Left ventricle myocardium inferior (tissue), 1 donor: Measurements from ENCODE around the gene GGT1. TPM values are rescaled to one million over a fixed set of nuclear protein-coding genes. Genes with fewer than 3 reads are reported as not detected.
A peak's percentile ranks its signal among the peaks of the same experiment; 100 is the strongest.
"Not testable (repeated sequence)": the region's sequence is repeated elsewhere in the genome, so short reads cannot be mapped to it uniquely, and the experiment has no call there.

Experiments
- DNase-seq: peaks from one replicate; pipeline ENCODE4 v3.0.0-alpha.2; 2020
- H3K27ac ChIP-seq: fragments of 200-600 bp; replicated peaks from 2 replicates; pipeline ENCODE4 v1.8.0; 2021
- H3K27me3 ChIP-seq: fragments of 200-600 bp; 2 replicates; pipeline ENCODE4 v1.8.0; 2021; ENCODE audit warnings: low read depth
- H3K36me3 ChIP-seq: fragments of 200-600 bp; 2 replicates; pipeline ENCODE4 v1.8.0; 2021
- H3K4me1 ChIP-seq: fragments of 200-600 bp; 2 replicates; pipeline ENCODE4 v1.8.0; 2021
- H3K4me3 ChIP-seq: fragments of 200-600 bp; 2 replicates; pipeline ENCODE4 v1.8.0; 2021; ENCODE audit warnings: mild to moderate bottlenecking, moderate library complexity
- H3K9me3 ChIP-seq: fragments of 200-600 bp; replicated peaks from 2 replicates; pipeline ENCODE4 v1.8.0; 2021
- intact Hi-C: fragments of 100-400 bp; cut with micrococcal nuclease; formaldehyde crosslinking; loops from one replicate; pipeline ENCODE4 v1.11.0; 2022
- total RNA-seq: library from RNA; stranded (reverse); fragmentation: NEBNext Ultra II Directional; extraction: Animal tissue kit (Norgen Biotek cat#: 25700); gene quantifications from one replicate; pipeline ENCODE4 v1.2.1, GENCODE V29; 2021
- TF ChIP-seq, protein P1 (sequence below): fragments of 200-600 bp; IDR thresholded peaks from 2 replicates; pipeline ENCODE4 v1.8.0; 2021; ENCODE audit warnings: antibody characterized with exemption, mild to moderate bottlenecking, borderline replicate concordance
- donor health status: DM: no; HTN: yes; CAD: no; lungs with severe emphysema.

The GGT1 gene
- total RNA-seq, 1 donor from 2014 or later, result 1.1 TPM

DNA sequence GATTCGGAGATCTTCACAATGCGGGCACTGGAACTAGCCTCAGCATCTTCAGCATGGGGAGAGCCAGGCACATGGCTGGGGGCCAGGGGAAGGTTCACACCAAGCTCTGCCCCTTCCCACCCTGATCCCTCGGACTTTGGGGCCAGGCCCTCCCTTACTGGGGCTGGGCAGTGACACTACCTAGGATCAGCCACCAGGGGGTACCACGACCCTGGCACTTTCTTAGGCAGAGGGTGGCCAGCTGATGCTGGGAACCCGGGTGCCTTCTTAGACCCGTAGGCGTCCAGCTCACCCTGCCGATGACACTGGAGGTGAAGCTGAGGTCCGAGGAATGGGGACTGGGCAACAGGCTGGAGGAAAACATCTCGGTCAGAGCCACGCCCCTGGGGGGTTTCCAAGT lies 26.1 kb downstream of the GGT1 start:
- H3K4me1 ChIP-seq, H3K4me3 ChIP-seq, intact Hi-C loops, H3K36me3 ChIP-seq, H3K27ac ChIP-seq, H3K27me3 ChIP-seq, H3K9me3 ChIP-seq, DNase-seq: not testable (repeated sequence)
- TF ChIP-seq, protein P1, sequence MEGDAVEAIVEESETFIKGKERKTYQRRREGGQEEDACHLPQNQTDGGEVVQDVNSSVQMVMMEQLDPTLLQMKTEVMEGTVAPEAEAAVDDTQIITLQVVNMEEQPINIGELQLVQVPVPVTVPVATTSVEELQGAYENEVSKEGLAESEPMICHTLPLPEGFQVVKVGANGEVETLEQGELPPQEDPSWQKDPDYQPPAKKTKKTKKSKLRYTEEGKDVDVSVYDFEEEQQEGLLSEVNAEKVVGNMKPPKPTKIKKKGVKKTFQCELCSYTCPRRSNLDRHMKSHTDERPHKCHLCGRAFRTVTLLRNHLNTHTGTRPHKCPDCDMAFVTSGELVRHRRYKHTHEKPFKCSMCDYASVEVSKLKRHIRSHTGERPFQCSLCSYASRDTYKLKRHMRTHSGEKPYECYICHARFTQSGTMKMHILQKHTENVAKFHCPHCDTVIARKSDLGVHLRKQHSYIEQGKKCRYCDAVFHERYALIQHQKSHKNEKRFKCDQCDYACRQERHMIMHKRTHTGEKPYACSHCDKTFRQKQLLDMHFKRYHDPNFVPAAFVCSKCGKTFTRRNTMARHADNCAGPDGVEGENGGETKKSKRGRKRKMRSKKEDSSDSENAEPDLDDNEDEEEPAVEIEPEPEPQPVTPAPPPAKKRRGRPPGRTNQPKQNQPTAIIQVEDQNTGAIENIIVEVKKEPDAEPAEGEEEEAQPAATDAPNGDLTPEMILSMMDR, result peak; percentile 49

DNA sequence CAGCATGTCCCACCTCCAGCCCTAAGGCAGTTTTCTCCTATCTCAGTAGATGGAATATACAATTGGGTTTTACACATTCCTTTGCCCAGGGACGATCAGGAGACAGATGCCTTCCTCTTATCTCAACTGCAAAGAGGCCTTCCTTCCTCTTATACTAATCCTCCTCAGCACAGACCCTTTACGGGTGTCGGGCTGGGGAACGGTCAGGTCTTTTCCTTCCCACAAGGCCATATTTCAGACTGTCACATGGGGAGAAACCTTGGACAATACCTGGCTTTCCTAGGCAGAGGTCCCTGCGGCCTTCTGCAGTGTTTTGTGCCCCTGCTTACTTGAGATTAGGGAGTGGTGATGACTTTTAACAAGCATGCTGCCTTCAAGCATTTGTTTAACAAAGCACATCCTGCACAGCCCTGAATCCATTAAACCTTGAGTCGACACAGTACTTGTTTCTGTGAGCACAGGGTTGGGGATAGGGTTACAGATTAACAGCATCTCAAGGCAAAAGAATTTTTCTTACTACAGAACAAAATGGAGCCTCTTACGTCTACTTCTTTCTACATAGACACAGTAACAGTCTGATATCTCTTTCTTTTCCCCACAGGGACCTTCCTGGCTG lies 27.9 kb downstream of the GGT1 start:
- DNase-seq, H3K9me3 ChIP-seq, intact Hi-C loops, H3K4me1 ChIP-seq, H3K36me3 ChIP-seq, H3K27me3 ChIP-seq, H3K4me3 ChIP-seq: not testable (repeated sequence)
- H3K27ac ChIP-seq, result peak overlapping the region; percentile 19

DNA sequence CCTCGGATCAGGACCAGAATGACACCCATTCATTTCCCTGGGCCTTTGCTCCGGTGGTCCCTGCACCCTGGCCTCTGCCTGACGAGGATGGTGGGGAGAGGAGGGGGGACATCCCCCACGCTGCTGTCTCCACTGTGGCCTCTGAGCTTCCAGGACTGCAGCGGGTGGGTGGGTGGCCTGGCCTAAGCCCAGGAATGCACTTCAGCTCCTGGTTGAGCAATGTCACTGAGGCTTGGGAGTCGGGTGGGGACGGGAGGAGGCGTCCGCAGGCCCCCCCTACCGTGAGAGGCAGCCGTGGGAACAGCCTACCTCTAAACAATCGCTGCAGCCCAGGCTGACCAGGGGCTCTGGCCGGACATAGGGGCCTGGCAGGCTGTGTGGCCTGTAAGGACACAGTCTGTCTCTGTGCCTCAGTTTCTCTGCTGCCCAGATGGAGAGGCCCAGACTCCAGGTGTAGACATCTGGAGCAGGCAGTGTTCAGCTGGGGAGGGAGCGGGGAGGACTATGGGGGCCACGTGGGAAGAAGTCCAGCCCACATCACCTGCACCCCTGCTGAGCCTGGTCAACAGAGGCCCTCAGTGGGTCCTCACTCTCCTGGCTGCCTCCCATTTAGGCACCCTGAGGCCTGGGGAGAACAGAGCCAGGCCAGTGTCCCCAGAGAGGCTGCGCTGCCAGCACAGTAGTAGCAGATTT lies 28.6 kb downstream of the GGT1 start:
- H3K4me3 ChIP-seq, intact Hi-C loops, H3K27me3 ChIP-seq, H3K4me1 ChIP-seq, H3K9me3 ChIP-seq, H3K36me3 ChIP-seq: not testable (repeated sequence)
- peak overlapping the region; percentile 19 for H3K27ac ChIP-seq
- peak; percentile 31 for DNase-seq

DNA sequence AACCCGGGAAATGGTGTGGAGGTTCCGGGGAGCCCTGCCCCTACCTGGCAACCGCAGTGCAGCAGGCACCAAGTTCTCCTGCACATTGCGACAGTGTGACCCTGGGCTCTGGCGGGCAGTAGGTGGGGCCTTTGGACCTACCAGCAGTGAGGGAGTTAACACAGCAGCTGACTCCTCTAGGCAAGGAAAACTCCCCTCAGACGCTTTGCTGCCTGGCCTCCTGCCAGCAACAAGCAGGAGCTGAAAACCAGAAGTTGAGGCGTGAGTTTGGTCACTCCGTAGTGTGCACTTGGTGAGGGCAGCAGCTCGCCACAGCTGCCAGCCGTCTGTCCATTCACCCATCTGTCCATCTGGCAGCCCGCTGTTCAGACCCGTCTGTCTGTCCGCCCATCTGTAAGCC lies 29.6 kb downstream of the GGT1 start:
- DNase-seq, H3K36me3 ChIP-seq, H3K27ac ChIP-seq, H3K27me3 ChIP-seq, intact Hi-C loops, H3K9me3 ChIP-seq, H3K4me3 ChIP-seq, H3K4me1 ChIP-seq: not testable (repeated sequence)

DNA sequence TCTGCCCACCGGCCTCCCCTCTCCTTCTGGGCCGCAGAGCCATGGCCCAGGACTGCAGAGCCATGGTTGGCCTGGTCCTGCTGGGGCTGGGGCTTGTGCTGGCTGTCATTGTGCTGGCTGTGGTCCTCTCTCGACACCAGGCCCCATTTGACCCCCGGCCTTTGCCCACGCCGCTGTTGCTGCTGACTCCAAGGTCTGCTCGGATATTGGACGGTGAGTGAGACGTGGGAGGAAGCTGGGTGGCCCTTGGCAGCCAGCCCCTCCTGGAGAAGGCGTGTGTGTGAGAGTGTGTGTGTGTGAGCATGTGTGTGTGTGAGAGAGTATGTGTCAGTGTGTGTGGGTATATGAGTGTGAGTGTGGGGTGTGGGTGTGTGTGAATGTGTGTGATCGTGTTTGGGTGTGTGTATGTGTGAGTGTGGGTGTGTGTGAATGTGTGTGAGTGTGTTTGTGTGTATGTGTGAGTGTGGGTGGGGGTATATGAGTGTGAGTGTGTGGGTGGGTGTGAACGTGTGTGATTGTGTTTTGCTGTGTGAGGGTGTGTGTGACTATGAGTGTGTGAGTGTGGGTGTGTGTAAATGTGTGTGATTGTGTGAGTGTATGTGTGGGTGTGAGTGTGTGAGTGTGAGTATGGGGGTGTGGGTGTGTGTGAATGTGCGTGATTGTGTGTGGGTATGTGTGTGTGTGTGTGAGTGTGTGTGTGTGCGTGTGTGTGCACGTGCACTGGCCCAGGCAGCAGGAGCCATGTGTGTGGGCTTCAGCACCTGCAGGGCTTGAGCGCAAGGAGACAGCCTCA lies 30.4 kb downstream of the GGT1 start:
- H3K36me3 ChIP-seq, H3K4me3 ChIP-seq, H3K4me1 ChIP-seq, H3K27ac ChIP-seq, H3K27me3 ChIP-seq, intact Hi-C loops, H3K9me3 ChIP-seq, DNase-seq: not testable (repeated sequence)

DNA sequence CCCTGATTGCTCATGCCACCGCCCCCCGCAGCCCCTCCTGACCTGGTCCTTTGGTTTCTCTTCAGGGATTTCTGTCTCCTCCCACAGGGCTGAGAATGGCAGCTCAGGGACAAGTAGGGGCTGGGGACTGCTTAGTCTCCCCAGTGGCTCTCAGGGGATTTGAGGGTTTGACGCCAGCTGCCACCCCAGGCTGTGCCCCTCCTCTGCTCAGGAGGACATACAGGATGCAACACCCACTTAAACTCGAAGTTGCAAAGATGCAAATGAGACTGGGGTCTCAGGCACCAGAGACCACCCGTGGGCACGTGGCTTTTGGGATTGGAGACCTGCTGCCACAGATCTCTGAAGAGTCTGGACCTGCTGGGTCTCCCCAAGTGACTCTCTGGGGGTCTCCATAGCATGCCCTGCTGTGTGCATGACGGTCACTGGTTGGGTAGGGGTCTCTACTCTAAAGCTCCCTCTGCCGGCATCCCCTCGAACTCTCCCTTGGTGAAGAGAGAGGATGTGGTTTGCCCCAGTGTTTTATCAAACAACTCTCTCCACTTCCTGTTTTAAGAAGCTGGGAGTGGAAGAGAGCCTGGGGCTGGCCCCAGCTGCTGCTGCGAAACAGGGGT lies 31.9 kb downstream of the GGT1 start:
- H3K4me3 ChIP-seq, intact Hi-C loops, H3K27ac ChIP-seq, H3K4me1 ChIP-seq, DNase-seq, H3K9me3 ChIP-seq, H3K27me3 ChIP-seq, H3K36me3 ChIP-seq: not testable (repeated sequence)

DNA sequence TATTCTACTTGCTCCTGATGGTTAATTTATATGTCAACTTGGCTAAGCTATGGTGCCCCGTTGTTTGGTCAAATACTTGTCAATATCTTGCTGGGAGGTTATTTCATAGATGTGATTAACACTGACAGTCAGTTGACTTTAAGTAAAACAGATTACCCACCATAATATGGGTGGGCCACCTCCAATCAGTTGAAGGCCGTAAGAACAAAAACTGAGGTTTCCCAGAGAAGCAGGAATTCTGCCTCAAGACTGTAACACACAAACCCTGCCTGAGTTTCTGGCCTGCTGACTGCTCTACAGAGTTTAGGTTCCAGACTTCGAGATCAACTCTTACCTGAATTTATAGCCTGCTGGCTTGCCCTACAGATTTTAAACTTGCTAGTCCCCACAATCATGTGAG lies 33.5 kb downstream of the GGT1 start:
- H3K4me3 ChIP-seq, H3K9me3 ChIP-seq, intact Hi-C loops, H3K36me3 ChIP-seq, H3K4me1 ChIP-seq, DNase-seq, H3K27ac ChIP-seq, H3K27me3 ChIP-seq: not testable (repeated sequence)

DNA sequence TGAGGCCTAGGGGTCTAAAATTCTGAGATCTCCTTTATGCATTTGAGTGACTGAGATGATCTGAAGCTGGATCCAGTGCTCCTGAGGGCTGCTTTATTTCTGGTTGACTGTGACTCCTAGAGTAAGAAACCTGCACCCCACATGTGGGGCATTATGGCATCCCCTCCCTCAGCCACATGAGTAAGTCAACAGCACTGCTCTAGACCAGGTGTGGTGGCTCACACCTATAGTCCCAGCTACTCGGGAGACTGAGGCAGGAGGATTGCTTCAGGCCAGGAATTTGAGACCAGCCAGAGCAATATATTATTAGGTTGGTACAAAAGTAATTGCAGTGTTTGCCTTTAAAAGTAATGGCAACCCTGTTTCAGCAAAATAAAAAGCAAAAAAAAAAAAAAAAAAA lies 39.3 kb downstream of the GGT1 start:
- intact Hi-C loops, H3K36me3 ChIP-seq, H3K4me3 ChIP-seq, DNase-seq, H3K27me3 ChIP-seq, H3K27ac ChIP-seq, H3K9me3 ChIP-seq, H3K4me1 ChIP-seq: not testable (repeated sequence)

DNA sequence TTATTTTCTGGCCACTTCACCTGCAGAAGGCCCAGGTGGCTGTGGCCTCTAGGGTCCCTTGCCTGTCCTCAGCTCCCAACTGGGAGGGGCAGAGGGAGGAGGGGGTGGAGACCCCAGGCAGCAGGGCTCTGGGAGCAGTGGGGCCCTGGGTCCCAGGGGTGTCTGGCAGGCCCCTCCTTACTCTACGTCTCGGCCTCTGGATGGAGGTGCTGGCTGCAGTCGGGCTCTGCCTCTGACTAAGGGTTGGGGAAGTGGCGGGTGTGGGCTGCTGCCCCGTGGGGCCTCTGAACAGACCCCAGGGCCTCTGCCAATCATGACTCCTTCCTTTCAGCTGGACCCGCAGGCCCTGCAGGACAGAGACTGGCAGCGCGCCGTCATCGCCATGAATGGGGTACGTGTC lies 41.4 kb downstream of the GGT1 start:
- intact Hi-C loops, H3K27ac ChIP-seq, H3K4me1 ChIP-seq, DNase-seq, H3K36me3 ChIP-seq, H3K27me3 ChIP-seq, H3K4me3 ChIP-seq, H3K9me3 ChIP-seq: not testable (repeated sequence)

DNA sequence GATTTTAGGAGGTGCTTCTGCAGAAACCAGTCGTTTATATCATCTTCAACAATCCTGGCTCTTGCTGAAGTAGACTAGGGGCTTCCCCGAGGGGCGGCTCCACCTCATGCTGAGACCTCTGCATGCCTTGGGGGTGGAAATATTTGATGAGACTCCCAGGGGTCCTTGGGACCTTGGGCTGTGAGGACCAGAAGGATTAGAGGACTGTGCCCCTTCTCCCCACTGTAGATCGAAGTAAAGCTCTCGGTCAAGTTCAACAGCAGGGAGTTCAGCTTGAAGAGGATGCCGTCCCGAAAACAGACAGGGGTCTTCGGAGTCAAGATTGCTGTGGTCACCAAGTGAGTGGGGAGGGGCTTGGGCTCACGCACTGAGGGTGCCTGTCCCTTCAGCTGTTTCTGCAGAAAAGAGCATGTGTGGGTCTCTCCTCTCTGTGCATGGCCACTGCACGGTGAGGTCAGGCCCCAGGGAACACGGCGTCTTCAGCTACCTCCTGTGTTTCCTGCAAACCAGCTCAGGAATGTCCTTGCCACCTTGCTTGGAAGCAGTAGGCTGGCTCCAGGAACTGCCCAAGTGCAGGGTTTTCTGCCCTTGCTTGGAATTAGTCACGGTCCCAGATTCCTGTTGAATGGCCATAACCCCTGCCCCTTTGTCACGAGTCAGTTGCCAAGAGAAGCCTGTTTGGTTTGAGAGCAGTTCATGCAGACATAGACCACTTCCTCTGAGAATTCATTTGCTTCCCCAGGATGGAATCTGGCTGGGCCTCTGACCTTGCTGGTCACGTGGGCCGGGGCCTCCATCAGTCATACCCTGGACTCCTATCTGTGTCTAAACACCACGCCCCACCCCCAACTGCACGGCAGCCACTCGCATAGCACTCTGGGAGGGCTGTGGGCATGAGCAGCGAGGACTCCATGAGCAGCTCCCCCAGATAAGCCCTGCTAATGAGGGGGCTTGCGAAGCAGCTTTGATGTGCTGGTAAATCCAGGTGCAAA lies 42.7 kb downstream of the GGT1 start:
- H3K36me3 ChIP-seq, H3K27me3 ChIP-seq, H3K27ac ChIP-seq, DNase-seq, H3K9me3 ChIP-seq, intact Hi-C loops, H3K4me3 ChIP-seq, H3K4me1 ChIP-seq: not testable (repeated sequence)

DNA sequence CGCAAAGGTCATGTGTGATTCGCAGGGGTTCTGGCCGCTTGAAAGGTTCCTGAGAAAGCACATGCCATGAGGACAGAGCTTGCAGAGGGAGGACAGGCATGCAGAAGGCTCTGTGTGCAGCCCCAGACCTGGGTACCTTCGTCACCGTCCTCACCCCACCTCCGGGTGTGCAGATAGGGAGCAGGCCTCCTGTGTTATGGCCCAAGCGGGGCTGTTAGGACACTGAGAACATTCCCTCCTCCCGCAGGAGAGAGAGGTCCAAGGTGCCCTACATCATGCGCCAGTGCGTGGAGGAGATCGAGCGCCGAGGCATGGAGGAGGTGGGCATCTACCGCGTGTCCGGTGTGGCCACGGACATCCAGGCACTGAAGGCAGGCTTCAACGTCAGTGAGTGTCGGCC lies 43.8 kb downstream of the GGT1 start:
- H3K9me3 ChIP-seq, H3K36me3 ChIP-seq, H3K27me3 ChIP-seq, H3K4me3 ChIP-seq, H3K4me1 ChIP-seq, DNase-seq, H3K27ac ChIP-seq, intact Hi-C loops: not testable (repeated sequence)

DNA sequence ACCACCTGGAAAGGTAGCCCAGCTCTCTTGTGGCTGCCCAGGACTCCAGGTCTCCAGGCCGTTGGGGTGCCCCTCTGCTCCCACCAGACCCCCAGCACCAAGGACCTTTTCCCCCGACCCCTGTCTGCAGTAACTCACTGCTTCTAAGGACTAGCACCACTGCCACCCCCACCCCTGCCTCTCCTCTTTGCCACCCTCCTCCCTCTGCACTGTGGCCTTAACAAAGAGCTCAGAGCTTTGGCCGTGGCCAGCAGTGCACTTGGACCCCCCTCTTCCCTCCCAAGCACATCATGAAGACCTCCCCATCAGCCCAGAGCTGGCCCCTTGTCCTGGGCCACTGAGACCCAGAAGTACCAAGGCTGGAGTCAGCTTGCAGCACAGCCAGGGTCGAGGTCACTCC lies 46.4 kb downstream of the GGT1 start:
- intact Hi-C loops, result not testable (repeated sequence)

More for the DNA sequence above, 46.4 kb downstream of the GGT1 start:
- not testable (repeated sequence) for DNase-seq, H3K36me3 ChIP-seq, H3K4me3 ChIP-seq, H3K27me3 ChIP-seq, H3K9me3 ChIP-seq, H3K27ac ChIP-seq, H3K4me1 ChIP-seq
